Urinary bladder (tissue), 4 donors: ENCODE measurements around the gene MRM3. TPM values are rescaled to one million over a fixed set of nuclear protein-coding genes. Genes with fewer than 3 reads are reported as not detected.
"Not testable (repeated sequence)": the region's sequence is repeated elsewhere in the genome, so short reads cannot be mapped to it uniquely, and the experiment has no call there.

Experiments
- DNase-seq: peaks from one replicate; pipeline ENCODE4 v3.0.0-alpha.2; 2015; ENCODE audit errors: extremely low spot score
- H3K27ac ChIP-seq: one replicate; pipeline ENCODE4 v1.5.1; 2013; ENCODE audit warnings: low read depth, mild to moderate bottlenecking, moderate library complexity
- H3K36me3 ChIP-seq: one replicate; pipeline ENCODE4 v1.6.1; 2013; ENCODE audit warnings: mild to moderate bottlenecking, moderate library complexity; ENCODE audit not compliant: insufficient read depth
- H3K4me1 ChIP-seq: one replicate; pipeline ENCODE4 v1.6.1; 2013; ENCODE audit warnings: mild to moderate bottlenecking, moderate library complexity; ENCODE audit not compliant: insufficient read depth
- H3K4me3 ChIP-seq: one replicate; pipeline ENCODE4 v1.5.1; 2013; ENCODE audit warnings: low read depth, low read length
- WGBS: extraction: QIAGEN DNeasy Blood & Tissue Kit; methylation state at CpG from one replicate; pipeline ENCODE4 v1.1.7; 2013; 5-methylcytosine and 5-hydroxymethylcytosine counted together
- polyA plus RNA-seq: library from polyadenylated mRNA; stranded (reverse); fragments of 200-250 nt; gene quantifications from one replicate; pipeline ENCODE4 v1.2.3, GENCODE V29; 2013
- total RNA-seq: library from RNA; depleted of rRNA; stranded (reverse); fragments of >200 nt; gene quantifications from one replicate; pipeline ENCODE4 v1.2.3, GENCODE V29; 2014
- donor health status: healthy with polysubstance abuse.
- donor health status: healthy.

Gene MRM3
- total and polyA plus RNA-seq, 2 donors, result 9.9 to 17.6 TPM

DNA sequence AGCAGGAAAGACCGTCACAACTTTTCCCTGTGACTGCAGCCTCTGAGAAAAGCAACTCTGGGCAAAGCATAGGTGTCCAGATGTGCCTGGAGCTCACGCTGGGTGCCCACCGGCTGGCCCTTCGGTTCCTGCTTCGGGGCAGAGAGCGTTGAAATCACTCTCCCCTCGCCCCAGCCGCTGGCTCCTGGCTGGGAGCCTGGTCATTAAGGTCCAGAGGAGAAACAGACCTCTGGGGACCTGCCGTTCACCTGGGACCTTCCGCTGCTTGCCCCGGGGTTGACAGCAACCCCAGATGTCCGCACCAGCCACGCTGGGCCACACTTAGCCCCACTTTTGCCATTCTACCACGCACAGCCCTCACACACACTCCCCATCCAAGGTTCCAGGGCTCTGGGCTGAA, 13.1 kb downstream of the MRM3 start:
- Histone ChIP-seq H3K4me3 (no peak overlapping the region), H3K4me1 (no peaks in the 10 kb centered on the region), H3K27ac (no peak overlapping the region), H3K36me3 (no peaks in the 10 kb centered on the region)
- no peak for DNase-seq
- 58% methylated on average over 14 of the region's 14 CpGs for whole genome bisulfite sequencing

DNA sequence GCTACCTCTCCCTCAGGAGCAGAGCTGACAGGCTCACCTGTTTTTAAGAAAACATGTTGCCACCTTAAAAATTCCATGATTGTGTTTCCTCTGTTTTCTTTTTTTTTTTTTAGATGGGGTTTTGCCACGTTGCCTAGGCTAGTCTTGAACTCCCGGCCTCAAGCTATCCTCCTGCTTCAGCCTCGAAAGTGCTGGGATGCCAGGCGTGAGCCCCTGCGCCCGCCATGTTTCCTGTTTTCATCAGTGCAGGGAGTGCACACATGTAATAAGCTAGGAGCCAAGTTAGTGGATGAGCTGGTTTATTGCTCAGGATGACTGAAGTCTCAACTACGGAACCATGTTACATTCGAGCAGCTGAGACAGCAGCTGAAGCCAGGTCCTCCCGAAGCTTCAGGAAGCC, 13.6 kb downstream of the MRM3 start:
- no peaks in the 10 kb centered on the region for H3K4me1 ChIP-seq
- WGBS, result 74% methylated on average over 9 of the region's 9 CpGs
- no peak overlapping the region for H3K4me3 ChIP-seq
- no peak overlapping the region for H3K27ac ChIP-seq
- no peak for DNase-seq
- H3K36me3 ChIP-seq, result no peaks in the 10 kb centered on the region

- H3K4me1 ChIP-seq, result no peaks in the 10 kb centered on the region
- no peak overlapping the region for H3K4me3 ChIP-seq
- H3K36me3 ChIP-seq, result no peaks in the 10 kb centered on the region
- H3K27ac ChIP-seq, result no peak overlapping the region
- no peak for DNase-seq
- 86% methylated on average over 15 of the region's 15 CpGs for WGBS
Measured at GRCh38 chr17:796609-797008, 14.5 kb downstream of the MRM3 start.

GRCh38 chr17:797236-797840, 15.2 kb downstream of the MRM3 start:
- no peak for DNase-seq
- H3K27ac ChIP-seq, result no peak overlapping the region
- H3K36me3 ChIP-seq, result no peaks in the 10 kb centered on the region
- H3K4me1 ChIP-seq, result no peaks in the 10 kb centered on the region
- WGBS, result 85% methylated on average over 22 of the region's 22 CpGs
- H3K4me3 ChIP-seq, result no peak overlapping the region

DNA sequence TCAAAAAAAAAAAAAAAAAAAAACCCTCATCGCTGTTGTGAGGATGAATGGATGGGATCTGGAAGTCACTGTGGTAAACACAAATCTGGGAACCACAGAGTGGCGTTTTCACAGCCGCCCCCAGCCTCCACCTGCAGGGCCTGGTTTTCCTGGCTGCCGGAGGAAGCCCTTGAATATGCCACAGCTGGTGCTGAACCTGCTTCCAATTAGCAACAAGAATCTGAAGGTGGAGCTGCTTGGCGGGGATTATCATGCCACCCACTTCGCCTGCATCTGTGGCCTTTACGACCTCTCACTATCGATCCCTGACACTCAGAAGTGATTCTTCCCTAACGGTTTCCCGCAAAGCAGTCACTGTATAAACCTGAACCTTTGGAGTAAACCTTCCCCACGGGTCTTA, 16.1 kb downstream of the MRM3 start:
- DNase-seq, result no peak
- H3K4me1 ChIP-seq, result no peaks in the 10 kb centered on the region
- no peak overlapping the region for H3K4me3 ChIP-seq
- WGBS, result 66% methylated on average over 11 of the region's 11 CpGs
- H3K36me3 ChIP-seq, result no peaks in the 10 kb centered on the region
- H3K27ac ChIP-seq, result no peak overlapping the region

- no peaks in the 10 kb centered on the region for H3K36me3 ChIP-seq
- WGBS, result 85% methylated on average over 11 of the region's 11 CpGs
- no peak overlapping the region for H3K27ac ChIP-seq
Measured at GRCh38 chr17:799261-799660, 17.1 kb downstream of the MRM3 start.

DNA sequence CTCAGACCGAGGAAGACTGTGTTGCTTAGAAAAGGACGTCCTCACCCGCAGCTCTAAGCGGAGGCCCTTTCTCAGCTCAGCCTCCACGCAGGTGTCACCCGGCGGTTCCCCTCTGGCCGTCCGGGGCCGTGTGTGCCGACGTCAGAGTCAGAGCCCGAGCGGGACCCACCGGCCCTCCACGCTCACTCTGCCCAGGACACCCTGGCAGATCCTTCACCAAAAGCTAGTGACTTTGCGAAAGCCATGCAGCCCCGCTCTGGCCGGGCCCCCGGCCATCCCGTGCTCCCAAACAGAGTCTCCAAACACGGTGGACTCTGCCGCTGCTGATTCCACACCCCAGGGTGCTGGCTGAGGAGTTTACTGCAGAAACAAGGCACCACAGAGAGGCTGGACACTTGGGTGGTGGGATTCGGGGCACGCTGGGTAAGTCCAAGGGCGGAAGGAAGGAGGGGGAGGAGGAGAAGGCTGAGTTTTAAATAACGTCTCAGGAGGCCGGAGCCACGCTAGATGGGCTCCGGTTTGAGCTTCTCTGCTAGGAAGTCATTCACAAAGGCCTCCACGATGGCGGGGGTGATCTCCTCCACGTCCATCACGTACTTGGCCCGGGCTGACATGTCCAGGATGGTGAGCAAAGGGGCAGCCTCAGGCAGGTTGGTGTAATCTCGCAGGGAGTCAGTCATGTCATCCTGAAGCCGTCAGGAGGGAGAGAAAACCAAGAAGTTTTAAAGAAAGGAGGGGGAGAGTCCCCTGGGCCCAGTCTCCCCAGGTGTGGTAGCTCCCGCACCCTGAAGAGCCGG, 18.5 kb downstream of the MRM3 start:
- Histone ChIP-seq H3K27ac (no peak overlapping the region), H3K4me1 (no peaks in the 10 kb centered on the region), H3K4me3 (no peak overlapping the region), H3K36me3 (no peaks in the 10 kb centered on the region)
- DNase-seq, result no peak
- 89% methylated on average over 39 of the region's 39 CpGs for WGBS

More at GRCh38 chr17:799261-799660, 17.1 kb downstream of the MRM3 start:
- DNase-seq, result no peak
- no peak overlapping the region for H3K4me3 ChIP-seq
- H3K4me1 ChIP-seq, result no peaks in the 10 kb centered on the region

GRCh38 chr17:801660-802059, 19.5 kb downstream of the MRM3 start:
- Histone ChIP-seq H3K27ac (no peak overlapping the region), H3K36me3 (no peaks in the 10 kb centered on the region), H3K4me3 (no peak overlapping the region), H3K4me1 (no peaks in the 10 kb centered on the region)
- 71% methylated on average over 6 of the region's 6 CpGs for WGBS
- no peak for DNase-seq

DNA sequence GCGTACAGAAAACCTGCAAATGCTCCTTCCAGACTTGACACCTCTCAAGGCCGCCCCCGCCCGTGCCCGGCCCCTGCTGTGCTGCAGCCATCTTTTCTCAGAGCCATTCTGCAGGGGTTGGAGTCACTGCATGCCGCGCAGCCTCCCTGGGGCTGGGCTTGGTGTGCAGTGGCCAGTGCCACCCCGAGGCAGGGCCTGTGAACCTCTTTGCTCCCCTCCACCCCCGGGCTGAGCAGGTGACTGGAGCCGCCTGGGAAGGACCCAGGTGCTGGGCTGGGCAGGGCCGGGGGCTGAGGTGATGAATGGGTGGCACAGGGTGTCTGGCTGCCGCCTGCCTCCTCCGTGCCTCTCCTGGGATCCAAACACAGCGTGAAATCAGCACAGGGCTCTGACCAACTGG, 20.3 kb downstream of the MRM3 start:
- DNase-seq, result no peak
- no peaks in the 10 kb centered on the region for H3K4me1 ChIP-seq
- H3K36me3 ChIP-seq, result no peaks in the 10 kb centered on the region
- no peak overlapping the region for H3K4me3 ChIP-seq
- WGBS, result 95% methylated on average over 14 of the region's 14 CpGs
- H3K27ac ChIP-seq, result no peak overlapping the region

DNA sequence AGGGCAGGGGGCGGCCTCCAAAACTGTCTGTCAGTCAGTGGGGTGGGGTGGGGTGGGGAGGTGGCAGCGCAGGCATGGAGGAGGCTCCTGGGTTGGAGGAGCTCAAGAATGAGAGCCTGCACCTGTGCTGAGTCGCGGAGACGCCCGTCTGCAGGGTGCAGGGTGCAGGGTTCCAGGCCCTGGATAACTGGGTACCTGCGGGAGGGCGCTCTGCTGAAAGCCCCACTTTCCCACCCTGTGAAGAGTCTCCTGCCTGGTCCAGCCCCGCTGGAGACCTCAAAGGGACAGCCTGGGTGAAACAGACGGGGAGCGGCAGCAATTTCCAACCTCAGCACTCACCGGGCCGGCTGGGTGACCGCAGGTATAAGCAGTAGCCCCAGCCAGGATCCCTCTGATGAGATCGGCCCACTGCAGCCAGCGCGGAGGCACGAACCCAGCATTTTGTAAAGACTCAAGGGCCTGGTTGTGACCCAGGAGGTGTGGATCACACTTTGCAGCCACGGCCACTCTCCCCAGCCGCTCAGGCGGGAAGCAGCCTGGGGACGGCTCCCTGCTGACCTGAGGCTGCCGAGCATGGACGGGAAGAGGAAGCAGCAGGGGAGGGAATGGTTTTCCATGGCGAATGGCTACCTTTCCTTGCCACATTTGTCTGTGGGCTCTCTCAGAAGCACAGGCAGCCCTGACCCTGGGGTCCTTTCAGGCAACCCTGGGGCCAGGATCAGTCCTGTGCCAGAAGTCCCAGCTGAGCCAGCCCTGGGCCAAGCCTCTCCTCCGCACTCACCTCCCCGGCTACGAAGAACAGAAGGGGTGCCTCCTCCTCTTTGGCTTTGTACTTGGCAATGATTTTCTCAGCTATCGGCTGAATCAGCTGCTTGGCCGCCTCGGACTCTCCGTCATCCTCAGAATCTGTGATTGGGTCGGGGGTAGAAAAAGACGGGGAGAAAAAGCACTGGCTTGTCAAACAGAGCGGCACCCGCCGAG, 21.0 kb downstream of the MRM3 start:
- DNase-seq, result no peak
- Histone ChIP-seq H3K27ac (no peak overlapping the region), H3K4me1 (no peaks in the 10 kb centered on the region), H3K4me3 (no peak overlapping the region), H3K36me3 (no peaks in the 10 kb centered on the region)
- WGBS, result 91% methylated on average over 37 of the region's 37 CpGs

DNA sequence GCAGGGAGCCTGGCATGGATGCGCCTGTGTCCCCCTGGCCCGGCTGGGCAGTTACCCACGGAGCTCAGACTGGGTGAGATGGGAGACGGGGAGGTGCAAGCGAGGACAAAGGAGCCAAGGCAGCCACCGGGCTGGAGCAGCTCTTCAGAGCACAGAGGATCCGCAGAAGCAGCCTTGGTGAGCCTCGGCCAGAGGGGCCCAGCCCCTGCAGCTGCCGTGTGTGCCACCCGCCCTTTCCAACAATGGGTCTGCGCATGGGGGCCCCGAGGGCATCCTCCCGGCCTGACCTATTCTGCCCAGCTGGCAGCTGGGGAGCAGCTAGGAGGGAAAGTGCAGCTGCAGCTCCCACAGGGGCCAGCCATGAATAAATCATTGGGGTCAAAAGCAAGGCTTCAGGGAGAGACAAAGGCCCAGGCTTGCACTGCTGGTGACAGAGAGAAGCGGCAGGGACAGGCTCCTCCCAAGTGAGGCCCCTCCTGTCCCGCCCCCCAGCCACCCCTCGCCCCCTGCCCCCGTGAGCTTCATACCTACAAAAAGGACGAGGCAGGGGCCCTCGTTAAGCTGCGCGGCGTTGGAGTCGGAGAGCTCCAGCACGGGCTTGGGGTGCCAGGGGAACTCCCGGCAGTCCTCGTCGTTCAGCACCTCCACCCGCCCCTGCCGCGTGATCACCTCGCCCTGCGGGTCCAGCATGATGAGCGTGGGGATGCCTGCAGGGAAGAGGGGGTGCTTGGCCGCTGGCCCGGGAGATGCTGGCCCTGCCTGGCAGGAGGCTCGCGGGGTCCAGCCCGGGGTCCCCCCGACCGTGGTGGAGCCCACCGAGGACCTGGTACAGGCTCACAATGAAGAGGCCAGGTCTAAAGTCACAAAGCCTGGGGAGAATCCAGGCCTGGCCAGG, 22.6 kb downstream of the MRM3 start:
- DNase-seq, result no peak
- Histone ChIP-seq H3K27ac (no peak overlapping the region), H3K4me3 (no peak overlapping the region), H3K36me3 (no peaks in the 10 kb centered on the region), H3K4me1 (no peaks in the 10 kb centered on the region)
- 88% methylated on average over 41 of the region's 41 CpGs for WGBS

GRCh38 chr17:805886-806285, 23.7 kb downstream of the MRM3 start:
- H3K36me3 ChIP-seq, DNase-seq, H3K4me1 ChIP-seq, H3K27ac ChIP-seq, H3K4me3 ChIP-seq: not testable (repeated sequence)
- 89% methylated on average over 23 of the region's 23 CpGs for WGBS

DNA sequence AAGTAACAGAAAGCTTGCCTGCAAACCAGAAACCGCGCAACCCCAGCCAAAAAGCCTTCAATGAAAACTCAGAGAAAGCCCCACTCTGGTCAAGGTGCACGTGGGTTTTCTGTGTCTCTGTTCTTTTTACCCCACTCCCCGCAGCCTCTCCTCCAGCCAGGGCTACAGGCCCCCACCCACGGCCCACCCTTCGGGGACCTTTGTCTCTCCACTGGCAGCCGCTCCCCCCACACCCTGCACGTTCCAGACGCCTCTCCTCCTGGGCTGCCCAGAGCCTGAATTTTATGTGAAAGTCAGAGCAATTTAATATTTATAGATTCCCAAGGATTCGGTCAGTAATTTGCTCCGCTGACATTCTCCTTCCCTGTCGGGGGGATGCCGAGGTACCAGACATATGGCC, 24.2 kb downstream of the MRM3 start:
- WGBS, result 66% methylated on average over 13 of the region's 13 CpGs
- no peak for DNase-seq
- Histone ChIP-seq H3K36me3 (no peaks in the 10 kb centered on the region), H3K4me1 (no peaks in the 10 kb centered on the region), H3K27ac (no peak overlapping the region), H3K4me3 (no peak overlapping the region)
